HEK293T (cell line): ENCODE measurements around the gene ZSWIM5.

ENCODE experiments used
- L3MBTL2 ChIP-seq: fragments of 450-650 bp; conservative IDR thresholded peaks from 2 replicates; pipeline ENCODE4 v1.6.1; 2016; ENCODE audit warnings: mild to moderate bottlenecking
- NFRKB ChIP-seq: fragments of 450-650 bp; IDR thresholded peaks from 2 replicates; pipeline ENCODE4 v1.6.1; 2016; ENCODE audit warnings: mild to moderate bottlenecking, moderate library complexity
- SP1 ChIP-seq: fragments of 450-650 bp; IDR thresholded peaks from 2 replicates; pipeline ENCODE4 v1.6.1; 2017
- TARDBP ChIP-seq: fragments of 450-650 bp; IDR thresholded peaks from 2 replicates; pipeline ENCODE4 v1.6.1; 2016

DNA sequence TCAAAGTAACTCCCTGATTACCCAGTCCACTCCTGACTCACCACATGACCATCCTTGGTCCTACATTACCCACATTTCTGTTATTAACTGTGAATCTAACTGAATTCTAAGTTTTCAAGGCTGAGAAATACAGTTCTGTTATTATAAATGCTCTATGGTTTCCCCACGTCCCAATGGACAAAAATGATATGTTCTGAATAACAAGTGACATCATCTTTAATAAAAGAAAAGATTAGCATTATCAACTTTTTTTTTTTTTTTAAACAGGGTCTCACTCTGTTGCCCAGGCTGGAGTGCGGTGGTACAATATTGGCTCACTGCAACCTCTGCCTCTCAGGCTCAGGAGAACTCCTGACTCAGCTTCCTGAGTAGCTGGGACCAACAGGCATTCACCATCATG is 59.6 kb downstream of the ZSWIM5 start:
- TF ChIP-seq SP1, result no peak
- no peak for TF ChIP-seq L3MBTL2
- no peak for TF ChIP-seq TARDBP
- TF ChIP-seq NFRKB, result no peak
